Activated T-helper 1 cell treated with Interleukin-2 at 50 U/mL for 16 hours (primary cell): ENCODE results near the gene LAGE3.

Source experiments
- DNase-seq: peaks from one replicate; pipeline ENCODE4 v3.0.0-alpha.2; 2020; ENCODE audit warnings: low read depth

The LAGE3 gene, protein sequence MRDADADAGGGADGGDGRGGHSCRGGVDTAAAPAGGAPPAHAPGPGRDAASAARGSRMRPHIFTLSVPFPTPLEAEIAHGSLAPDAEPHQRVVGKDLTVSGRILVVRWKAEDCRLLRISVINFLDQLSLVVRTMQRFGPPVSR

DNA sequence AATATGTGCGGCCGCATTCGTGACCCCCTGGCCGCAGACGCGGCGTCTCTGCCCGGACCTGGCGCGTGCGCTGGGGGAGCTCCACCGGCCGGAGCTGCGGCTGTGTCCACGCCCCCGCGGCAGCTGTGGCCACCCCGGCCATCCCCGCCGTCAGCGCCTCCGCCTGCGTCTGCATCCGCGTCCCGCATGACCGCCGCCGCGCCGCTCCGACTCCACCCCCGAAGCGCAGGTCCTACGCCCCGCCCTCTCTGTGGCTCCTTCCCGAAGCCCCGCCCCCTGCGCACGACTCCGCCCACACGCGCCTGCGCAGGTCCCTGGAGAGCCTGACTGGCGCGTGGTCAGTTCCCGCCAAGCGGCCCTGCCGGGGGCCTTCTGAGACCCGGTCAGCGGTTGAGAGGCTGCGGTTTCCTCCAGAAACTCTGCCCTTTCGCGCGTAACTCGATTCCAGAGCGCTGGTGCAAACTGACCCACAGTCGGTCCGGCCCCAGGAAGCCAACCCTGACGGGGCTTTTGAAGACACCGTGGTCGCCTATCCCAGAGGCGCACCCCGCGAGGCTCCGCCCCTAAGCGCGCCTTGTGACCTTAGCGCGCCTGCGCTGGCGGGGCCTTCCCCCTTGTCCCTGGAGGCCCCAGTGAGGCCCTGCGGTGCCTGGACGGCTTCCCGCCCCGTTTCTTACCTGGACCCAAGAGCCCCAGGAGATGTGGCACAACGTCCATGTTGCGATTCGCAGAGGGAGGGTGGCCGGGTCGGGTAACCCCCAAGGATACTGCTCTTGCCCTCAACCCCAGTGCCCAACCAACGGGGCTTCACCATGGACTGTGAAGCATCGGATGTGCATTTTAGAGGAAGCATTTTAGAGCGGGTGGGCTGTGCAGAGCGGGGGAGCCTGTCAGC lies at the start of gene LAGE3:
TSS of gene LAGE3 (minus strand) at position 554 of the 895 bp plus-strand sequence. CDS start at position 188, 366 bp downstream.
- DNase-seq: peak; percentile 89

DNA sequence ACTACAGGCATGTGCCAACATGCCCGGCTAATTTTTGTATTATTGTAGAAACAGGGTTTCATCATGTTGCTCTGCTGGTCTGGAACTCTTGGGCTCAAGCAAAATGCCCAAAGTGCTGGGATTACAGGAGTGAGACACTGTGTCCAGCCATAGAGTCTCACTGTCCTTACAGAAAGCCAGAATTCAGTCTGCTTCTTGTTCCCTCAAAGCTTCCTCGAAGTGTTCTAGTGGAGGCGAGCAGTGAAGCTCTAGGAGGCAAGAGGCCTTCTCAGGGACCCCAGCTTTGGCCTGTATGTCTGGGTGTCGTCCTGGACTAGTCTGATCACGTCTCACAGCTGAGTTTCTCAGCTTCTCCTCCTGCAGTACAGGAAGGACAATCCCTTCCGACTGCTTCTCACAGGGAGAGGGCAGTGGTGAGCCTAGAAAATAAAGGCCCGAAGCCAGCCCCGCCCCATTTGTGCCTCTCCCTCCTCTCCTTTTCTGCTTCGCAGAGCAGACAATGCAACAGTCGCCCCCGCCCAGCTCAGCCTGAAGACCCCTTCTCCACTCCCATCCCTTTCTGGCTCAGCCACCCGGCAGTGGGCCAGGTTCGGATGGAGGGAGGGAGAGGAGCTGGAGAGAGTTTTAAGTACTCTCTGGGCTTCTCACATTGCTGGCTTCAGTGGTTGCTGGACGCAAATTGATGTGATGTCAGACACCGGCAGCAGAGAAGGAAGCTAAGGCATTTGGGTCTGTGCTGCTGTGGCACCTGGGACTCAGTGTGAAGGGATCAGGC lies 48.0 kb upstream of the LAGE3 start:
- DNase-seq: peak; percentile 27

GRCh38 chrX:154525606-154526490 lies 46.8 kb upstream of the LAGE3 start:
- DNase-seq: no peak

GRCh38 chrX:154519389-154519788 lies 40.3 kb upstream of the LAGE3 start:
- DNase-seq: no peak

- DNase-seq: no peak
Observed at GRCh38 chrX:154517101-154517781, 38.2 kb upstream of the LAGE3 start.

- DNase-seq: no peak
Observed at GRCh38 chrX:154516656-154517100, 37.6 kb upstream of the LAGE3 start.

- peak; percentile 88 for DNase-seq
Observed at GRCh38 chrX:154515966-154516655, 37.0 kb upstream of the LAGE3 start, which contains the start of gene FAM3A. TSS of gene FAM3A (minus strand) at chrX:154516232. CDS start at chrX:154515772, 460 bp downstream.

DNA sequence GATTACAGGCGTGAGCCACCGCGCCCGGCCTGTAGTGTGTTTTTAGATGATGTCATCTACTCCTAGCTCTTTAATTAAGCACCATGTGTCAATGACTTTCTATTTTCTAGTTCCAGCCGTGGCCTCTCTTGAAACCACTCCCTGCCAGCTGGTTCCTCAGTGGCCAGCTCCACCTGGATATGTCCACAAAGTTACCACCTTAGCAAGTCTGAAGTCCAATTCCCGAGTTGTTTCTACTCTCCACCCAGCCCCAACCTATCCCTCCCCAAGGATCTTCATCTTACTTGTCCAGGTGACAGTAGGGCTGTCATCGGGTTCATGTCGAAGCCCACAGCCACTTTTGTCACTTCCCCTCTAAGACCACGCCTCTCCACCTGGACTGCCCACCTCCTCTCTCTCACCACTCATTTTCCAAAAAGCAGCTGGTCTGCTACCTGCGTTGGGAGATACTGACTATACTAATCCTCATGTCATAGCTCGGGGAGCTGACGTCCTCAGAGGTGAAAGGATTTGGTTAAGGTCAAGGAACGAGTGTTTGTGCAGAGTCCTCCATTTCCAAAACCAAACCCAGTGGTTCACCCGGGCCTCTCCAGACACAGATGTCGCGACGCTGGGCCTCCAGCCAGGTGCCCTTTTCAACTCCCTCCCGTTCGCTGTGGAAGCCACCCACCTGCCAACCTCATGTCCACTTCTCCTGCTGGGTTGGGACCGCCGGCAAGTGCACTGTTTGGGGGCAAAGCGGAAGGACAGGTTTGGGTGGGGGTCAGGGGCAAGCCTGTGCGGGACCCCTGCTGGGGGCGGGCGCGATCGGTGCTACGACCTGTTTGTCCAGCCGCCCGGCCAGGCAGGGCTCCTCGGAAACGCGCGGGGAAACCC lies 36.2 kb upstream of the LAGE3 start:
- DNase-seq: no peak

DNA sequence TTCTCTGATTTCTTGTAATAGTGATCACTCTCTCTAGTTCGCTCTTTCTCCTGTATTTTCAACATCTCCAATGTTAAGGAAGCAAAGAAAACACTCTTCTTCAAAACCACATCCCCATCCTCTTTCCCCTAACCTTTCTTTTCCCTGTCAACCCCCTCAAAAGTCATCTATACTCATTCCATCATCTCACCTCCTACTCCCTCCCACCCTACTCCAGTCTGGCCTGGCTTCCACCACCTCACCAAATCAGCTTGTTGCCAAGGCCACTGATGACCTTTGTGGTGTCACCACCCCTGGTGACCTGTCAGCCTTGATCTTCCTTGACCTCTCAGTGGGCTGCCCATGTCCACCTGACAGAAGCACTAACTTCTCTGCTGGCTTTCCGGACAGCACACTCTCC lies 34.6 kb upstream of the LAGE3 start:
- no peak for DNase-seq

- DNase-seq: no peak
Observed at GRCh38 chrX:154512879-154513553, 33.9 kb upstream of the LAGE3 start.

DNA sequence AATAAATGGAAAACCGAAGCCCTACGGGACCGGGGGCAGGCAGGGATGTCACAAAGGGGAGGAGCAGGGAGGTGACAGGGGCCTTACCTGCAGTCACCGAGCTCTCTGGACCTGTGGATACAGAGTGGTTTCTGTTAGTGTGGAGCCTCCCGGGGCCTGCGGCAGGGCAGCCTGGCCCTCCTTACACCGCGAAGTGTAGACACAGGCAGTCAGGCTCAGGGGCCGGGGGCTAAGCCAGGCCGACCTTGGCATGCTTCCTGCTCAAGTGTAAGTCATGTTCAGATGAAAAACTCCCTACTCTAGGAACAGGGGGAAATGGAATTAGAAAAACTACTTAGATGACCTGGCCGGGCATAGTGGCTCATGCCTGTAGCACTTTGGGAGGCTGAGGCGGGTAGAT lies 32.7 kb upstream of the LAGE3 start:
- DNase-seq: no peak

DNA sequence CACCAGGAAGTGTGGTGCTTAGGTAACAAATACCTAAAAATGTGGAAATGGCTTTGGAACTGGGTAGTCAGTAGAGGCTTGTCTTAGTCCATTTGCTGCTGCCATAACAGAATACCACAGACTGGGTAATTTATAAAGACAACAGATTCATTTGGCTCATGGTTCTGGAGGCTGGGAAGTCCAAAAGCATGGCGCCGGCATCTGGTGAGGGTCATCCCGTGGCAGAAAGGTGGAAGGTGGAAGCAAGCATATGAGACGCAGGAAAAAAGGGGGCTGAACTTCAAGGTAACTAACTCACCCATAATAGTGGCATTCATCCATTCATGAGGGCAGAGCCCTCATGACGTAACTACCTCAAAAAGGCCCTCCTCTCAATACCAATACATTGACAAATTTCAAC lies 30.4 kb upstream of the LAGE3 start:
- no peak for DNase-seq

DNA sequence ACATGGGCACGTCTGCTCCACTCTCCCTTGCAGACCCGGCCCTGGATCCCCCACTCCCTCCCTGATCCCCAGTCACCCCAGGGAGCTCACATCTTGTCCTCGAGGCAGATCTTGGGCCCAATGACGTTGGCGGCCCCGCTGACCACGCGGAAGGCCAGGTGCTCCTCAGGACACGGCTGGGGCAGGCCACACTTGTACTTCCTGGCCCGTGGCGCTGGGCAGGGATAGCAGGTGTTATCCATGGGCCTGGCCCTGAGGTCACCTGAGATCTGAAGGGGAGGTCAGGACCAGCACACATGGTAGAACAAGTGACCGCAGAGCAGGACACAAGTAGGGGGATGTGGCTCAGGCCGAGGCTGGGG lies 29.3 kb upstream of the LAGE3 start:
- DNase-seq: no peak

DNA sequence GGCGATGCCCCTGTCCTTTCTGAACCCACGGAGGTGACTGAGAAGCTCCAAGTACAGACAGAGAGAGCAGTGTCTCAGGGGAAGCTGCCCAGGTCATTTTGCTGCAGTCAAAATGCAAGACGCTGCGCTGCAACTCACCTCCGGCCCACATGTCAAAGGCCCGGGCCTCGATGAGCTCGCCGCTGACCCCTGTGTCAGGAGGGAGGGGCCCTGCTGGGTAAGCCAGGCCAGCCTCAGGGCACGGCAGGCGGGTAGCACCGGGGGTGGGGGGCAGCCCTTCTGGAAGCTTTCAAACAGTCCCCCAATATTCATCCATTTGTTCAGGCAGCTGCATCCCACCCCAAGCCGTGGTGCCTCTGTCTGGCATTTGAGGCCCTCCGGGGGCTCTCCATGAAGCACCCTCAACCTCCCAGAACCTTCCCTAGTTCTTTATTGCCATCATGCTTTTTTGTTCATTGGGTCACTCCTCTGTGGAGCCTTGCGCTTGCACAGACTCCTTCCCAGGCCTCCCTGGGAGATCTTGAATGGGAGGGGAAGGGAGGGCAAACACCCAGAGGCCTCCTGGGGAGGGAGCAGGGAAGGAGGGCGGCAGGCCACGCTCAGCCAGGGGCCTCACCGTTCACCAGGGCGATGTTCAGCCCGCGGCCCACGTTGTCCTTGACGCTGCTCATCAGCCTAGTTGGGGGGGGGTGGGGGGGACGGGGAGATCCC lies 28.7 kb upstream of the LAGE3 start:
- no peak for DNase-seq

DNA sequence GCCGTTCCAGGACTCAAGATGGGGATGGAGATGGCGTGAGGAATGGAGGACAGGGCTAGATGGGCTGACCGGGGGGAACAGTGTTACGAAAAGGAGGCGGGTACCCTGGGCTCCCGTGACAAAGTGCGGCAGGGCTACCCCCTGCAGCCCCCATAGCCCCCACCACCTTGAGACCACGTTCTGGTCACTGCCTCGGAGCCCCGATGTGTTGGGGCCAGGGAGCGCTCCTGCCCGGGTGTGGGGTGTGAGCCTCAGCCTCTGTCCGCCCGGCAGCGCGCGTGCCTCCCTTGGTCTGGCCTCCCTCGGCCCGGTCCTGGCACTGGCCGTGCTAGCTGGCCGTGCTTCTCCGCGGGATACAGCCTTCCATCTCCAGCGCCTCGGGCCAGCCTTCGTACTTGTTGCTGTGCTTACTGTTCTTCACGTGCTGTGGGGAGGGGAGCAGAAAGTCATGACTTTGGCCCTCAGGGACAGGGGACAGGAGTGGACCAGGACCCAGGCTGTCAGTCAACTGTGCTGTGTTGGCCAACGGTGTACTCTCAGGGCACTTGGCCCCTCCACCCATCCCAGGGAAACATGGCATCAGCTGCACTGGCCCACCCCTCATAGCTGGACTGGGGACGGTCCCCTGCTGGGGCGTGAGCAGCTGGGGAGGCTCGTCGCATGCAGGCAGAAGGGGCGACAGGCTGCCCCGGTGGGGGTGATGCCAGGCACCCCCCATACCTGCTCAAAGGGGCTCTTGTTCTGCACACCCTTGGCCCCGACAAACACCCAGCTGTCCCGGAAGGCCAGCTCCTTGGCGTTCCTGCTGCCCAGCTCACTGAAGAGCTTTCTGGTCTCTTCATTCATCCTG lies 27.6 kb upstream of the LAGE3 start:
- no peak for DNase-seq

DNA sequence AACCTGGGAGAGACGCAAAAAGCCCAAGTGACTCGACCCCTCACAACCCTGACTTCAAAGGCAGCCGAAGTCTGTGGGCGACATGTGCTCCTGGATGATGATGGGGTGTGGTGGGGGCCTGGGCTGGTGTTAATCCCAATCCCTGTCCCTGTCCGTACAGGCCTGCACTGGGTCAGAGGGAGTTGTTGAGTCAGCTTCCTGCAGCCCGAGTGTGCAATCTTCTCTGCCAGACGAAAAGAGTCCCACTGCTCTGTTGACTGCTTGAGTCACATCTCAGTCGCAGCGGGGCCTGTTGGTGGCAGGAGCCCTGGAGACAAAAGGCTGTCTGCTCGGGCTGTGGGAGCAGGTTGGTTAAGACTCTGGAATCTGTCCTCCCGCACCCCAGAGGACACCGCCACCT lies 26.7 kb upstream of the LAGE3 start:
- no peak for DNase-seq

DNA sequence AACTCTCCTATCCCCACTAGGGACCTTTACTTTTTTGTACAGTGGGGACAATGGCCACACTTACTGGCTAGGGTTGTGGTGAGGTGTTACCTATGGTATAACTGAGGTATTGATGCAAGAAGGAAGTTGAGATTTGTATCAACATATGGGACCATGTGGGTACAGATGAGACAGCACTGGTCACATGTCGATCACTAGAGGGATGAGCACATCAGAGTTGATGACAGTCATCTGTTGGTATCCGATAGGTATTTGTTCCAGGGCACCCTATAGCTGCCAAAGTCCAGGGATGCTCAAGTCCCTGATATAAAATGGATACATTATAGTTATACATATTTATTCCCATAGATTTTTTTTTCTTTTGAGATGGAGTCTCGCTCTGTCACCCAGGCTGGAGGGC lies 23.9 kb upstream of the LAGE3 start:
- no peak for DNase-seq
